Stimulated activated naive CD4-positive, alpha-beta T cell treated with Interleukin-2 at 50 U/mL for 16 hours (primary cell): Measurements from ENCODE around the gene POMZP3.
"Not testable (repeated sequence)": the region's sequence is repeated elsewhere in the genome, so short reads cannot be mapped to it uniquely, and the experiment has no call there.

Source experiments
- DNase-seq: peaks from one replicate; lab custom pipeline; 2025; lab: John Stamatoyannopoulos, UW

POMZP3 gene

GRCh38 chr7:76586585-76587315 lies 40.3 kb downstream of the POMZP3 start:
- not testable (repeated sequence) for DNase-seq

- DNase-seq: not testable (repeated sequence)
These were observed 43.3 kb downstream of the POMZP3 start for GRCh38 chr7:76583636-76584281.

GRCh38 chr7:76582848-76583631 lies 44.0 kb downstream of the POMZP3 start:
- not testable (repeated sequence) for DNase-seq

GRCh38 chr7:76575919-76576655 lies 51.0 kb downstream of the POMZP3 start:
- DNase-seq: not testable (repeated sequence)

- not testable (repeated sequence) for DNase-seq
These were observed 51.6 kb downstream of the POMZP3 start for GRCh38 chr7:76575431-76575830.

GRCh38 chr7:76572296-76572695 lies 54.8 kb downstream of the POMZP3 start:
- not testable (repeated sequence) for DNase-seq

- DNase-seq: not testable (repeated sequence)
These were observed 56.7 kb downstream of the POMZP3 start for GRCh38 chr7:76570324-76570775.

- DNase-seq: not testable (repeated sequence)
These were observed 58.3 kb downstream of the POMZP3 start for GRCh38 chr7:76568742-76569141.

GRCh38 chr7:76567753-76568152 lies 59.3 kb downstream of the POMZP3 start:
- DNase-seq: not testable (repeated sequence)

- not testable (repeated sequence) for DNase-seq
These were observed 59.8 kb downstream of the POMZP3 start for GRCh38 chr7:76567311-76567710.

- not testable (repeated sequence) for DNase-seq
These were observed 62.1 kb downstream of the POMZP3 start for GRCh38 chr7:76565001-76565400.

GRCh38 chr7:76561342-76561741 lies 65.7 kb downstream of the POMZP3 start:
- not testable (repeated sequence) for DNase-seq

GRCh38 chr7:76560157-76560556 lies 66.9 kb downstream of the POMZP3 start:
- not testable (repeated sequence) for DNase-seq
